ENCODE results near the gene OSBPL7. TPM values are rescaled to one million over a fixed set of nuclear protein-coding genes. Genes with fewer than 3 reads are reported as not detected.

The OSBPL7 gene
- polyA plus RNA-seq, 1 donor (not counting 4 experiments of a cell fraction or from before 2014, with no cell fraction given) = 1.9 TPM

DNA sequence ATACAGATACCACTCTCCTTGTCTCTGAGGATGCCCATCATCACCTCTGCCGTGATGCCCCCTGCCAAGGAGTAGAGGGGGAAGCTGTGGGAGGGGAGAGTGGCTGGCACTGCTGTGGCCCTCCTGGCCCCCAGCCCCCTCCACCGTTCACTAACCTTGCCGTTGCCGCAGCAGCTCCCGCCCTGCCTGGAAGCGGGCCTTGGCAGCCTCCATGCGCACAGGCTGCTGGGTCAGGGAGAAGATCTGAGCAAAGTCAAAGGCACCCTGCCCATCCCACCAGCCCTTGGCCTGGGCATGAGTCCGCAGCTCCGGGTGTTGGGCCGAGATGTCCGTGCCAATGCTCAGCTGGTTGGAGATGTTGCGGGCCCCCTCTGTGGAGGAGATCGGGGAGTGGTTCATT, 17.0 kb upstream of the OSBPL7 start:
- H3K4me1 ChIP-seq (ENCODE audit: control insufficient read depth, extremely low read depth, insufficient read depth, low read length) = peaks cover 21% of the 10 kb centered on the region
- H3K4me3 ChIP-seq (ENCODE audit: control insufficient read depth in 2 of 3, extremely low read depth in 1 of 3, insufficient read depth in 2 of 3, low read depth in 1 of 3, low read length in 3 of 3) = no peak overlapping the region
- H3K27me3 ChIP-seq (ENCODE audit: control insufficient read depth, extremely low read depth, insufficient read depth, low read length) = no peaks in the 10 kb centered on the region
- H3K9me3 ChIP-seq (ENCODE audit: control insufficient read depth, low read depth, low read length) = no peaks in the 10 kb centered on the region
- H3K27ac ChIP-seq (ENCODE audit: control insufficient read depth, insufficient read depth, low read length) = no peak overlapping the region
- H3K79me2 ChIP-seq (ENCODE audit: control insufficient read depth, insufficient read depth, low read length) = peaks cover 5% of the 10 kb centered on the region
- H3K36me3 ChIP-seq (ENCODE audit: control insufficient read depth in 2 of 2, extremely low read depth in 1 of 2, insufficient read depth in 2 of 2, low read length in 2 of 2) = peaks cover 0 to 19% of the 10 kb centered on the region in 2 experiments
- H3K9me1 ChIP-seq (ENCODE audit: control insufficient read depth, extremely low read depth, insufficient read depth, low read length) = no peaks in the 10 kb centered on the region
- FAIRE-seq (no peak), DNase-seq (ENCODE audit: low read depth, low spot score) (no peak)
- no peak overlapping the region for H3K9ac ChIP-seq (ENCODE audit: control insufficient read depth, extremely low read depth, insufficient read depth, low read length)
- dilution Hi-C loops (cut with MboI; ENCODE audit: extremely low pct_ligation_motif_present, low sequenced_read_pairs) = no loop called here
- TF ChIP-seq EZH2 (IDR thresholded peaks at IDR 0.05; ENCODE audit: low read length) = no peak
- TF ChIP-seq CTCF (optimal IDR thresholded peaks at IDR 0.05 in 1 of 3, IDR thresholded peaks at IDR 0.05 in 1 of 3, conservative IDR thresholded peaks at IDR 0.05 in 1 of 3; ENCODE audit: extremely low read depth in 1 of 3, insufficient read depth in 2 of 3, low read length in 3 of 3) = no peak
- no peak overlapping the region for H3K4me2 ChIP-seq (ENCODE audit: control insufficient read depth, extremely low read depth, insufficient read depth, low read depth, low read length)
- H2AFZ ChIP-seq (ENCODE audit: control insufficient read depth, low read length) = no peak overlapping the region
- H4K20me1 ChIP-seq (ENCODE audit: control insufficient read depth, extremely low read depth, insufficient read depth, low read length) = no peaks in the 10 kb centered on the region

GRCh38 chr17:47837401-47838039, 15.9 kb upstream of the OSBPL7 start:
- no peak overlapping the region for H3K9ac ChIP-seq (ENCODE audit: control insufficient read depth, extremely low read depth, insufficient read depth, low read length)
- no peak overlapping the region for H3K4me3 ChIP-seq (ENCODE audit: control insufficient read depth in 2 of 3, extremely low read depth in 1 of 3, insufficient read depth in 2 of 3, low read depth in 1 of 3, low read length in 3 of 3)
- H4K20me1 ChIP-seq (ENCODE audit: control insufficient read depth, extremely low read depth, insufficient read depth, low read length) = no peaks in the 10 kb centered on the region
- H3K9me1 ChIP-seq (ENCODE audit: control insufficient read depth, extremely low read depth, insufficient read depth, low read length) = no peaks in the 10 kb centered on the region
- H3K79me2 ChIP-seq (ENCODE audit: control insufficient read depth, insufficient read depth, low read length) = peaks cover 5% of the 10 kb centered on the region
- no peak overlapping the region for H3K4me2 ChIP-seq (ENCODE audit: control insufficient read depth, extremely low read depth, insufficient read depth, low read depth, low read length)
- H3K36me3 ChIP-seq (ENCODE audit: control insufficient read depth in 2 of 2, extremely low read depth in 1 of 2, insufficient read depth in 2 of 2, low read length in 2 of 2) = peaks cover 0 to 19% of the 10 kb centered on the region in 2 experiments
- DNase-seq (ENCODE audit: low read depth, low spot score) = no peak
- no peak overlapping the region for H2AFZ ChIP-seq (ENCODE audit: control insufficient read depth, low read length)
- peaks cover 13% of the 10 kb centered on the region for H3K4me1 ChIP-seq (ENCODE audit: control insufficient read depth, extremely low read depth, insufficient read depth, low read length)
- dilution Hi-C loops (cut with MboI; ENCODE audit: extremely low pct_ligation_motif_present, low sequenced_read_pairs) = no loop called here
- H3K27me3 ChIP-seq (ENCODE audit: control insufficient read depth, extremely low read depth, insufficient read depth, low read length) = no peaks in the 10 kb centered on the region
- no peaks in the 10 kb centered on the region for H3K9me3 ChIP-seq (ENCODE audit: control insufficient read depth, low read depth, low read length)
- no peak overlapping the region for H3K27ac ChIP-seq (ENCODE audit: control insufficient read depth, insufficient read depth, low read length)
- TF ChIP-seq CTCF (optimal IDR thresholded peaks at IDR 0.05 in 1 of 3, IDR thresholded peaks at IDR 0.05 in 1 of 3, conservative IDR thresholded peaks at IDR 0.05 in 1 of 3; ENCODE audit: extremely low read depth in 1 of 3, insufficient read depth in 2 of 3, low read length in 3 of 3) (no peak), EZH2 (IDR thresholded peaks at IDR 0.05; ENCODE audit: low read length) (no peak)
- FAIRE-seq = no peak

Measured in keratinocyte (primary cell).